ENCODE measurements around the gene GUCA2B.
A peak's percentile ranks its signal among the peaks of the same experiment; 100 is the strongest.

The GUCA2B gene

DNA sequence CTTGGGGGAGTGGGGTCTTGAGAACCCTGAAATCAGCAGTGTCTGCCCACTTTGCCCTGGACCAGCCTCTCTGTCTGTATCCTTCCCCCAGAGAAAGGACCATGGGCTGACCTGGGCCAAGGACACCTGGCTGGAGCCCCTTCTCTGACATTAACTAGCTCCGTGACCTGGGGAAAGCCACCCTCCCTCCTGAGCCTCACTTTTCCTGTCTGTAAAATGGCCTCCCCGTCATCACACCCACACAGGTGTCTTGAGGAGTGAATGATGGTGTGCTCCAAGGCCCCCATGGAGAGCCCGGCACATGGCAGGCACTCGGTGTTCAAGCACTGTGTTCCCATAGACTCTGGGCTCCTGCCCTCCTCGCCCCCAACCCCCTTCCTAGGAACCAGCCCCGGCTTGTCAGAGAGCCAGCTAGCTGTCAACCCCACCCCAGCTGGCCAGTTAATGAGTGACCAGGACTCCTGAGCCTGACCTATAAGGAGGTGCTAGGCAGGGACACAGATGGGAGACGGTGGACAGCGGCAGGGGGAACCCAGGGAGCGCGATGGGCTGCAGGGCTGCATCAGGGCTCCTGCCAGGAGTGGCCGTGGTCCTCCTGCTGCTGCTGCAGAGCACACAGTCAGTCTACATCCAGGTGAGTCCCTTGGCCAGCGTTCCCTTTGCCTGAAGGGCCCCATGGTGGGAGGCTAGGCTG lies at the start of gene GUCA2B:
GUCA2B (plus strand) TSS at position 504 of the 694 bp plus-strand sequence; CDS start at position 545, 41 bp downstream.
- no peak for DNase-seq

DNA sequence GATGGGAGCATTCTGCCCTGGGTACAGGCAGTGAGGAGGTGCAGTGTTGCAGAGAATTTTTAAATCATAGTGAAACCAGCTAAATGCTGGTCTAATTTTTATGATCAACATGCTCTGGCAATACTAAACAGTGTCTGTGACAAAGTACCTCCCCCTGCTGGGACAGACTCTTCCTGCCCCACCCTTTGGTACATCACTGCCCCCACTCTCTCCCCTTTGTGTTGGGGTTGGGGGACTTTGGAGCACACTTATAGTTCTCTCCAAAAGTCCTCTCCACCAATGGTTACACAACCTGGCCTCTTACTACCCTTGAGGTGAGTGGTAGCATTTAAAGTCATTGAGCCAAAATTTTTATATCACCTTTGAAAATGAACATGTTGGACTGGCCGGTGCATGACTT lies 48.2 kb upstream of the GUCA2B start:
- no peak for DNase-seq

DNA sequence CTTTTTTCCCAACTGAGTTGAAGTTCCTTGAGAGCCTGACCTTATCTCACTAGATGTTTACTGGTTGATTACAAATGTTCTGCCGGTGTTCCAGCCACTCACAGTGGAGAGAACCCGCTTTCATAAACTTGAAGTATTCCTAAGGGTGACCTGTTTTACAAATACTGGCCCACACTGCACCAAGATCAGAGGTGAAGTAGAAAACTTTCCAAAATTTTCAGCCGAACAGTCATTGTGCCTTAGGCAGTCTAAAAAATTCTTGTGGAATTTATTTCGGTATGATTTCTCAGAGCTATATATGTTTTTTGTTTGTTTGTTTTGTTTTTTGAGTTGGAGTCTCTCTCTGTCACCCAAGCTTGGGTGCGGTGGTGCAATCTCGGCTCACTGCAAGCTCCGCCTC lies 44.9 kb upstream of the GUCA2B start:
- no peak for DNase-seq

DNA sequence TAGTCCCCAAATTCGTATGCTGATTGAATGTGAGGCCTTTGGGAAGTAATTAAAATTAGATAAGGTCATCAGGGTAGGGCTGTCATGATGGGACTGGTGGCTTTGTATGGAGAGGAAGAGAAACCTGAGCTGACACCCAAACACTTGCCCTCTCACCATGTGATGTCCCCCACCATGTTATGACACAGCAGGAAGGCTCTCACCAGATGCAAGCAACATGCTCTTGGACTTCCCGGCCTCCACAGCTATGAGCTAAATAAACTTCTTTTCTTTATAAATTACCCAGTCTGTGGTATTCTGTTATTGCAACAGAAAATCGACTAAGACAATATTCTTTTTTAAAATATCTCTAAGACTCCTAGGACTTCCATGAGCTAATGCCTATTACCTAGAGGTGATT lies 43.6 kb upstream of the GUCA2B start:
- DNase-seq, result no peak

DNA sequence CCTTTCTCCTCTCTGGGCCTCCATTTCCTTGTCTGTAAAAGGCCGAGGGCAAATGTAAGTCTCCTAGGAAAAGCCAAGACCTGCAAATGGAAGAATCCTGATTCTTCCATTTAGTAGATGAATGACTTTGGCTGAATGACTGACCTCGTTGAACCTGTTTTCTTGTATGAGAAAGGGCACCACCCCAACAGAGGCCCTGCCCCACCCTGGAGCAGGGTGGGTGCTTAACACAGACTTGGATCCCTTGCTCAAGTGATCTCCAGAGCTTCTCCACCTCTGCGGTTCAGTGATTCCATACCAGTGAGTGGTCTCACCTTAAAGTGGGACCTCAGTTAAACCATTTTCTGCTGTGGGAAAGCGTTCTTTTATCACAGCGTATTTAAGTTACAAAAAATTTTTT lies 39.0 kb upstream of the GUCA2B start:
- no peak for DNase-seq

DNA sequence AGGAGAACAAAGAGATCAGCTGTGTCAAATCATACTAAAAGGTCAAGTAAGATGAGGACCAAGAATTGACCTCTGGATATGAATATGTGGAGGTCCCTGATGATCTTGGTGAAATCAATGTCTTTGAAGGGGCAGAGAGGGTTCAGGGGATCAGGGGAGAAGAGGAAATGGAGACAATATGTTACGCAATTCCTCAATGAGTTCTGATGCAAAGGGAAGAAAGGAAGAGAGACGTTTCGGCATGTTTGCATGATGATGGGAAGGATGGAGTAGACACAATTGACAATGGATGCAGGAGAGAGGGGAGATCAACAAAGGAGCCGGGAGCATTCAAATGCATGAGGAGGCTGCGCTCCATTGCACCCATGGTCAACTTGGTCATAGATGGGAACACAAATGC lies 36.0 kb upstream of the GUCA2B start:
- DNase-seq, result no peak

DNA sequence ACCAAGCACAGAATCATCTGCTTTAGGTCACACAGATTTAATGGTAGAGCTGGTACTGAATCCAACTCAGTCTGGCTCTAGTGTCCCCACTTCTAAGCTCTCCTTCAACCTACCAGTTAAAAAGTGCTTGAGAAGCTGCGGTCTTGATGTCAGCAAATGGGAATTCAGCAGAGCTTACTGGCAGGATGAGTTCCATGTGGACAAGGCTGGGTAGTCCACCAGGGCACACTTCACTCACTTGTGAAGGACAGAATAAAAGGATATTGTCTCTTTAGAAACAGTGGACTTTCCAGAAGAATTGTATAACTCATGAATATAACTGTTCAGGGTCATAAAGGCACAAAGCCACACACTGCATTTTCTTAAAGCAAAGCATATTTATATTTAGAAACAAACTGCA lies 35.1 kb upstream of the GUCA2B start:
- DNase-seq, result no peak

DNA sequence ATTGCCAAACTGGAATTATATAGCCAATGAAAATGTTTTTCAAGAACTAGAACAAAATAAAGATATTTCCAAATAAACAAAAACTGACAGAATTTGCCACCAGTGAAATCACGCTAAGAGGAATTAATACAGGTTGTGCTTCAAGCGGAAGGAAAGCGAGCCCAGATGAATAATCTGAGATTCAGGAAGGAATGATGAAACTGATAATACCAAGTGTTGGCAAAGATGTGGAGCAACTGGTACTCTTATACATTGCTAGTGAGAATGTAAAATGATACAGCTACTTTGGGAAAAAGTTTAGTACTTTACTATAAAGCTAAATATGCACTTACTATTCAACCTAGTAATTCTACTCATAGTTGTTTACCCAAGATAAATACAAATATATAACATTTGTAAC lies 30.8 kb upstream of the GUCA2B start:
- DNase-seq, result no peak

DNA sequence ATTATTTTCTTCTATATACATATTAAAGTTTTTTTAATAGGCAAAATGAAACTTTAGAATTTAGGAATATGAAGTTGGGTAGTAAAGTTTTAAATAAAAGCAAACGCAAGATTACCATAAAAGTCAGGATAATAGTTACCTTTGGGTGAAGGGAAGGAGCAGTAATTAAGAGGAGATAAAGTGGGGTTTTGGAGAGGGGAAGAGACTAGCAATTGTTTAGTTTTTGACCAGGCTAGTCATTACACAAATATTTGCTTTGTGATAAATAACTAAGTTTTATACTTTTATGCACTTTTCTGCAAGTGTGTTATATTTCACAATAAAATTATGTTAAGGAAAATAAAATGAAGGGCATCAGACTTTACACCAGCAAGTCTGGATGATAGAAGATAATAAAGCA lies 27.7 kb upstream of the GUCA2B start:
- DNase-seq, result no peak

DNA sequence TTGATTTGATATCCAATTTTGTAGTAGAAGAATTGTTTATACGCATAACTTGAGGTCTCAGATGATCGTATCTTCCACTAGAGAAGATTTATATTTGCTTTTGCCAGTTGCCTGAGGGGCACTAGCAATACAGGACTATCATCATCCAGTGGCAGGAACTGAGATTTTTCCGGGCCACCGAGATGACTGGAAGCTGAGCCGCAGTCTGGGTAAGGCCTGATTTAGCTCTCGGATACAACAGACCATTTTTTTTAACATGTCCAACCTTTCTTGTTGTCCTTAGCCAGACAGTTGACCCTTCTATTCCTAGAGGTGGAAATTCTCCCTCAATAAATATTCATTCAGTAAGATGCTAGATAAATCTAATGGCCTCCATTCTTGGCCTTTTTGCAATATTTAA lies 25.4 kb upstream of the GUCA2B start:
- no peak for DNase-seq

DNA sequence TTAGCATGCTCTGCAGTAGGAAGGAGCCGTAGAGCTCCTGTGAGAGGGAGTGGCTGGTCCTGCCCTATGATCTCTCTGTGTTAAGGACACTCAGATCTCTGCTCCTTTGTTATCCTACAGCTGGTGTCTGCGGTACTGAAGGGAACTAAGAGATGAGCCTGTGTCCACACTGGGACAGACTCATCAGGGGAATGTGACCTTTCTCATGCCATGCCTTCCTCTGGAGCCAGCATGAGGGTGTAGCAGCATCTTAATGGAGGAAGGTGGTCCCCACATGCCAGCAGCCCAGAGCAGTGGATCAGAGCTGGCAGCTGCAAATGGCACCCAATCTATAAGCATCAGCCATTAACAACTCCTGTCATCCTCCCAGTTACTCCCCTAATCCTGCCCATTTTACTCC lies 24.7 kb upstream of the GUCA2B start:
- no peak for DNase-seq

DNA sequence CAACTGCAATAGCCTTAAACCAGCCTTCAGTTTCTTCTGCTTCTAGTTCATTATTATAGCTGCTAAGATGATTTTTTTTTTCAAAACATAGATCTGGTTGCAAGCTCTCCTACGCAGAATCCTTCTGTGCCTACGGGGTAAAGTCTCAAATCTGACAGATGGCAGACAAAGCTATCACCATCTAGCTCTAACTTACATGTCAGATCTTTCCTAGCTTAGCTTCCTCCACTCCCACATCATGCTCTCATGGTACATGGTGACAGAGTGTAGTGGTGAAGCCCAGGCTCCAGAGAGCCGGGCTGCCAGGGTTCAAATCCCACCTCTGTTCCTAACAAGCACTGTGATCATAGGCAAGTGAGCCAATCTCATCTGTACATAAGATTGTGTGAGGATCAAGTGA lies 24.2 kb upstream of the GUCA2B start:
- DNase-seq, result no peak

DNA sequence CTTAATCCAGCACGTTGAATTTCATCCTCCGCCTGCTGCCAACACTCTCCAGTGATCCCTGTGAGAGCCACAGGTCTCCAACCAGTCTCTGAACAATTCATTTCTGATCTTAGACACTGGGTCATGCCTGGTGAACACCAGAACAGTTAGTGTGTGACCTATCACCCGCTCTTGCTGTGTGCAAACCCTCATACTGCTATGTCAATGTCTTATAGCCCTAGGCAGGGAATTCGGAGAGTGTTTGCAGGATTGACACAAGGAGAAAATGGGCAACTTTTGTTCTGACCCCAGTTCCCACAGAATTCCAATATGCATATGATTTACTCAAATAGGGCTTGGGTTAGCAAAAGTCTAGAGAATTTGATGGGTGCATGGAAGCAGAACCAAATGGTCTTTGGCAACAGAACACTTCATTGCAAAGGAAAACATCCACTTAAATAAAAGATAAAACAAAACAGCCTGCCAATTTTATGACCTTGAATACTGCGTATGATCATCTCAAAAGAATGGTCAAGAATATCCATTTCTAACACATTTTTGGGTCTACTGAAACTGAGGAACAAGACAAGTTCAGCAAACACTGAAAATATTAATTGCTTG lies 23.0 kb upstream of the GUCA2B start:
- no peak for DNase-seq

DNA sequence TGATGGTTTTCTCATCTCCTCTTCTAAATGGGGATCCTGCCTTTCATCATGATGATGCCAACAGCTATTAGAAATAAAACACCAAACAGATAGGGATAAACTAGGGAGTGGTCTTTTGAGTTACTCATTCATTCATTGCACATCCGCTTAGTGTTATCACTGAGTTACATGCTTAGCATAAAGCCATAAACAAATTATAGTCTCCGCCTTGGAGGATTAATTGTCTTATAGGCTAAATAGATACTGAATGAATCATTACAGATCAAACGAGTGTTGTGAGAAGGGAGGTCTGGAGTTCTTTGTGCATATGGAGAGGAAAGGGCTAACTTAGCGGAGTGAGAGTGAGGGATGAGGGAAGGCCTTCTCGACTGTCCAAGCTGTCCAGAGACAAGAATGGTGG lies 19.8 kb upstream of the GUCA2B start:
- no peak for DNase-seq

DNA sequence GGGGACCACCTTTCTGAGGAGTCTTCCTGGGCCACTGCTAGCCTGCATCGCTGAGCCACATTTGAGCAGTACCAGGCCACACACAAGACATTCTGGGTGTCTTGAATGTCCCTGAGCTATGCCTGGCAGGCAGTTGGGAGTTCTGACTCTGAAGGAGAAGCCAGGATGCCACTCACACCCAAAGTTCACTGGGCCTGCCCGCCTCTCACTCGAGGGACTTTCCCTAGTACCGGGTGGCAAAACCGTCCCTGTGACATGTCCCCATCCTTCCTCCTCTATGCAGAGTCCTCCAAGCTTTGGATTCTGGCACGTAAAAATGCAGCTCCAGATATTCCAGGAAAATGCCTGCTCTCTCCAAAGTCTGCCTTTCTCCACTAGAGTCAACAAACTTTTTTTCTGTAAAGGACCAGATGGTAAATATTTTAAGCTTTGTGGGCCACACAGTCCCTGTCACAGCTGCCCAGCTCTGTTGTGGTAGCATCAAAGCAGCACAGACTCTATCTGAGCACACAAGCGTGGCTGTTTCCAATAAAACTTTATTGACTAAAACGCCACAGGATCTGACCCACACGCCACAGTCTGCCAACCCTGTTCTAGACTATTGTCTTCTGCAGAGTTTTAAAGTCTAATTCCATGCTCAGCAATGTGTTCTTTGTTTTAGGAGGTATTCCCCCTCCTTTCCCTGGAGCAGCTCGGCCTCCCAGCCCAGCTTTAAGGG lies 19.2 kb upstream of the GUCA2B start:
- no peak for DNase-seq

DNA sequence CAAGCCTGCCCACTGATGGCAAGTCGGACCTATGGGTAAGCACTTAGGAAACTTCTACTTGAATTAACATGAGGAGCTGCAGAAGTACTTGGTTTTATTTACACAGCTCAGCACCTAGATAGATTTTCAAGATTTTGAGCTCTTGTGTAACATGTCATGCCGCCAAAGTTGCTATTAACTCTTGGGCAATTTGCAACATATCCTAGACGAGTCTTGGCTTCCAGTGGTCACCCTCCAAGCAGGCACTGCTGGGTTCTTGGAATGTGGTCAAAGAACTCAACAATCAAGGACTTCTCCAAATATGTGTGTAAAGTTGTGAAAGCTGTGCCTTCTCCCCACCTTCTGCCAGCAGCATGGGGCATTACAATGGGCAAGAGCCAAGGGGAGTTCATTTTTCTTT lies 17.8 kb upstream of the GUCA2B start:
- DNase-seq, result no peak

DNA sequence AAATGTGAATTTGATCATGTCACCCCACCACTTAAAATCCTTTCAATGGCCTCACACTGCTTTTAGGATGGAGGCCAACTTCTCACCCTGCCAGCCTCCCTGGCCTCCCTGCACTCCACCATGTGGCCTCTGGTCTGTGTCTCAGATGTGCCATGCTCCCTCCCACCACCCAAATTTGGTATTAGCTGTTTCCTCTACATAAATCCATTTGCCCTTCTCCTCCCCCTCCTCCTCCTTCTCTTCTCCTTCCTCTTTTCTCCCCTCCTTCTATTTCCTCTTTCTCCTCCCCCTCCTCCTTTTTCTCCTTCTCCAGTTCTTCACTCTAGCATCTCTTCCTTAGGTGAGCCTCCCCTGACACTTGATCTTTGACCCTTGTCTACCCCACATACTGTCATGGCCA lies 16.7 kb upstream of the GUCA2B start:
- DNase-seq, result no peak

DNA sequence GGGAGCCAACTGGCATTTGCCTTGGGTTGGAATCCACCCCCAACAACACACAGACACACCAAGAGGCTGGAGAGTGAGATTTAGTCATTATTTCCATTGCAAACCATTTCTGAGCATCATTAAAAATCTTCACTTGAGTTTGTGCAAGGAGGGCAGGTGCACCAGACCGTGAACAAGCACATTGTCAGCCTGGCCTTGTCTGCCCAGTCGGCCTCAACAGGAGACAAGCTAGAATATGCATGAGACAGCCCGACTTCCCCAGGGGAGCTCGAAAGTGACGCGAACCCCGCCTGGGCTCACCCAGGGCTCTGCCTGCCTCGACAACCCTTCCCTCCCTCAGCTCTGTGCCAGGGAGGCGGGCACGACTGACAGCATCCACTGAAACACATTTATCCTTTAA lies 15.4 kb upstream of the GUCA2B start:
- DNase-seq, result no peak

DNA sequence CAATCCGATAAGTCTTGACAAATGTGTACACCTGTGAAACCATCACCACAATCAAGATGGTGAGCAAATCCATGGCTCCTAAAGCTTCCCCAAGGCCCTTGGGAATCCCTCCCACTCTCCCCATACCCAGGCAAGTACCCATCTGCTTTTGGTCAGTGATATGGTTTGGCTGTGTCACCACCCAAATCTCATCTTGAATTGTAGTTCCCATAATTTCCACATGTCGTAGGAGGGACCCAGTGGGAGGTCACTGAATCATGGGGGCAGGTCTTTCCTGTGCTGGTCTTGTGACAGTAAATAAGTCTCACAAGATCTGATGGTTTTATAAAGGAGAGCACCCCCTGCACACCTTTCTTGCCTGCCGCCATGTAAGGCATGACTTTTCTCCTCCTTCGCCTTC lies 14.6 kb upstream of the GUCA2B start:
- no peak for DNase-seq

DNA sequence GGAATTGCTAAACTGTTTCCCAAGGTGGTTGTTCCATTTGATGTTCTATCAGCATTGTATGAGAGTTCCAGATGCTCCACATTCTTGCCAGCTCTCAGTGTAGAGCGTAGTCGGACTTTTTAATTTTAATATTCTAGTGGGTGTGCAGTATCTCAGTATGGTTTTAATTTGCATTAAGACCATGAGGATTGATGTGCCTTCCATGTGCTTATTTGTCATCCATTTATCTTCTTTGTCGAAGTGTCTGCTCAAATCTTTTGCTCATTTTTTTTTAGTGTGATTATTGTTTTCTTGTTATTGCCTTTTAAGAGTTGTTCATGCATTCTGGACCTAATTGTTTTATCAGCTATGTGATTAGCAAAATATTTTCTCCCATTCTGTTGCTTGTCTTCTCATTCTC lies 13.8 kb upstream of the GUCA2B start:
- no peak for DNase-seq

DNA sequence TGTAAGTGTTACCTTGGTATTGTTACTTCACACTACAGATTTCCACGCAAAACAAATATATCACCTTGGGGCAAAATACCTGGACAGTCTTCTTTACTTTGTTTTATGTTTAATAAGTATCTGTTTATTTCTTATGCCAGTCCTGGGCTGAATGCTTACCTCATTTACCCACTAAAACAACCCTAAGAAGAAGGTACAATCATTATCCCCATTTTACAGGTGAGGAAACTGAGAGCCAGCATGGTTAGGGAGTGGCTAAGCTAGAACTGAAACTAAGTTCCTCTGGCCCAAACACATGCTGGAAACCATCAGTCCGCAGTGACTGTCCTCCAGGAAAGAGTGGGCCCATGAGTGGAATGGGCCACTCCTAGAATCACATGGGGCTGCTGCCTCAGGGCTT lies 13.0 kb upstream of the GUCA2B start:
- no peak for DNase-seq

DNA sequence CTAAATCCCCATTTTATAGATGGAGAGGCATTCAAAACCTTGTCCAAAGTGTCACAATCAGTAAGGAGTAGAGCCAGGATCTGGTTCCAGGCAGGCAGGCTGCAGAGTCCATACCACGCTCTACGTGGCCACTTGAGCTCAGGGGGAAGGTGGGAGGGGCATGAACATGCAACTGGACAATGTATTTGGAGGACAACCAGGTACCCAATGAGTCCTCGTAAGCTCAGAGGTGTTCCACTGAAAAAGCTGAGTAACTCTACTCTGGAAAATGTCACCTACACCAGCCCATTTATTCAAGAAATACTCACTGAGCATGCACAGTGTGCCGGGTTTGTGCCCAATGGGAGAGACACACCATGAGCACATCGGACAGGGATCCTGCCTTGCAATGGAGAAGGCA lies 11.2 kb upstream of the GUCA2B start:
- DNase-seq, result no peak

DNA sequence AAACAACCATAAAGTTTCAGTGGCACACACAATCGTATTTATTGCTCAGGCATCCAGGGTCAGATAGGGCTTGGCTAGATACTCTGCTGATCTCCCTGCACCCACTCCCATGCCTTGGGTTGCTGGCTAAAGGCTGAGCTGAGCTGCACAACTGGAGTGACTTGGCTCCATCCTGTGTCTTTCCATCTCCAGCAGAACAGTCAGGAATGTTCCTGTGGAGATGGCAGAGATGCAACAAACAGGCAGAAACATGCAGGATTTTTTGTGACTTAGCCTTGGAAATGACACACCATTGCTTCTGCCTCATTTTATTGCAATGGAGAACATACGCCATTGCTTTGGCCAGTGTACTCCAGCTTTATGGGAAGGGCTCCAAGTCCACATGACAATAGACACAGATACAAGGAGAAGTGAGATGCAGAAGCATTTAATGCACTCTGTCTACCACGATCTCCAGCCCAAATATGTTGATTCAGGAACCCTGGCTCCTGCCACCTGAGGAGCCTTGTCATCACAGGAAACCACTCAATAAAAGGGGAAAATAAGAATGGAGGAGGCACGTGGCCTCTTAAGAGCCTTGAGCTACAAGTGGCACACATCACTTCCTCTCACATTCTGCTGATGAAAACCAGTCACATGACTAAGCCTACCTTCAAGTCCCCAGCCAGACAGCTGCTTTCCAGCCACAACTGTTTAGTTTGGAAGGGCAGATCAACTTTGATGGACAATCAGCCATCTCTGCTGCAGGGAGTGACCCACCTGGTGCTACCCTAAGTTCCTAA lies 10.1 kb upstream of the GUCA2B start:
- peak; percentile 20 for DNase-seq

Data from RPMI8226 (cell line).